Measurements from ENCODE around the gene RBM25.

RBM25 gene

GRCh38 chr14:73140811-73141323 is 82.5 kb downstream of the RBM25 start:
- Histone ChIP-seq H2BK120ac (ENCODE audit: low read depth, low read length) (no peak overlapping the region), H2AK5ac (ENCODE audit: low read length) (no peak overlapping the region), H3K56ac (ENCODE audit: low read length) (no peak overlapping the region), H3K79me1 (ENCODE audit: low read length) (peaks cover 17% of the 10 kb centered on the region), H2BK5ac (ENCODE audit: low read length) (no peak overlapping the region), H3K23ac (ENCODE audit: low read length) (no peak overlapping the region), H3K27me3 (ENCODE audit: insufficient read depth, low read length, poor library complexity) (no peaks in the 10 kb centered on the region), H3K9ac (ENCODE audit: low read length) (no peak overlapping the region), H3K36me3 (ENCODE audit: control insufficient read depth, insufficient read depth, low read length) (no peaks in the 10 kb centered on the region), H2BK15ac (replicated peaks; ENCODE audit: low read depth) (no peak overlapping the region), H3K79me2 (ENCODE audit: control insufficient read depth, insufficient read depth, low read length) (peaks cover 14% of the 10 kb centered on the region), H4K8ac (ENCODE audit: low read depth, low read length) (no peak overlapping the region), H3K4me3 (ENCODE audit: low read length) (no peak overlapping the region), H3K18ac (ENCODE audit: low read length) (no peak overlapping the region), H3K27ac (ENCODE audit: low read depth, low read length) (no peak overlapping the region), H3K4me2 (ENCODE audit: low read length) (no peak overlapping the region), H3K4me1 (ENCODE audit: control insufficient read depth, low read depth, low read length) (peaks cover 2% of the 10 kb centered on the region), H4K5ac (ENCODE audit: low read length) (no peak overlapping the region), H3K4ac (ENCODE audit: low read depth, low read length) (no peak overlapping the region)
- no CpG with 5 or more reads among the region's 1 CpG for WGBS (ENCODE audit: extremely low coverage, insufficient coverage, low lambda C conversion rate)
- no peak for DNase-seq

DNA sequence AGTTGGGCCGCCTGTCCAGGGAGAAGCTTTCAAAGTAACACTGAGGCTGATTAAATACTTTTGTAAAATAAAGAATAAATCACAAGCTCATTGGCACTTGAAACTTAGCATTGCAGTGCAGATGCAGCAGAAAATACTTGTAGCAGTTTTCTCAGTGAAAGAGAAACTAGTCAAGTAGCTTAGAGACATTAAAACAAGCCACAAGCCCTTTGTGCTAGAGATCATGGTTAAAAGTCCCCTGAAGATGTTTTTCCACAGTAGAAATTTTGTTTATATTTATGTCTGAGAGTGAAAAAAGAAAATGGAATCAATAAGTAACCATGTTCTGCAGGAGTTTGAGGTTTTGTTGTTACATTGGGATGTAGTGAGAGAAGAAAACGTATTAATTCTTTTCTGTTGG is 83.9 kb downstream of the RBM25 start:
- Histone ChIP-seq H3K4me2 (ENCODE audit: low read length) (no peak overlapping the region), H3K9ac (ENCODE audit: low read length) (no peak overlapping the region), H3K4me3 (ENCODE audit: low read length) (no peak overlapping the region), H3K4me1 (ENCODE audit: control insufficient read depth, low read depth, low read length) (peaks cover 2% of the 10 kb centered on the region), H2AK5ac (ENCODE audit: low read length) (no peak overlapping the region), H3K79me2 (ENCODE audit: control insufficient read depth, insufficient read depth, low read length) (peaks cover 10% of the 10 kb centered on the region), H2BK120ac (ENCODE audit: low read depth, low read length) (no peak overlapping the region), H3K36me3 (ENCODE audit: control insufficient read depth, insufficient read depth, low read length) (no peaks in the 10 kb centered on the region), H3K27me3 (ENCODE audit: insufficient read depth, low read length, poor library complexity) (no peaks in the 10 kb centered on the region), H3K79me1 (ENCODE audit: low read length) (peaks cover 13% of the 10 kb centered on the region), H3K56ac (ENCODE audit: low read length) (no peak overlapping the region), H3K23ac (ENCODE audit: low read length) (no peak overlapping the region), H2BK15ac (replicated peaks; ENCODE audit: low read depth) (no peak overlapping the region), H3K18ac (ENCODE audit: low read length) (no peak overlapping the region), H4K8ac (ENCODE audit: low read depth, low read length) (no peak overlapping the region), H3K27ac (ENCODE audit: low read depth, low read length) (no peak overlapping the region), H2BK5ac (ENCODE audit: low read length) (no peak overlapping the region), H4K5ac (ENCODE audit: low read length) (no peak overlapping the region), H3K4ac (ENCODE audit: low read depth, low read length) (no peak overlapping the region)
- no peak for DNase-seq
- no CpG with 5 or more reads among the region's 2 CpGs for WGBS (ENCODE audit: extremely low coverage, insufficient coverage, low lambda C conversion rate)

- H3K79me2 ChIP-seq (ENCODE audit: control insufficient read depth, insufficient read depth, low read length), result peaks cover 6% of the 10 kb centered on the region
- H4K5ac ChIP-seq (ENCODE audit: low read length), result no peak overlapping the region
- H2AK5ac ChIP-seq (ENCODE audit: low read length), result no peak overlapping the region
- no peak for DNase-seq
- H3K36me3 ChIP-seq (ENCODE audit: control insufficient read depth, insufficient read depth, low read length), result no peaks in the 10 kb centered on the region
- no peak overlapping the region for H3K4me3 ChIP-seq (ENCODE audit: low read length)
- no peak overlapping the region for H2BK15ac ChIP-seq (replicated peaks; ENCODE audit: low read depth)
- H3K79me1 ChIP-seq (ENCODE audit: low read length), result peaks cover 11% of the 10 kb centered on the region
- peak overlapping the region; percentile 44 for H3K27ac ChIP-seq (ENCODE audit: low read depth, low read length)
- WGBS (ENCODE audit: extremely low coverage, insufficient coverage, low lambda C conversion rate), result no CpG with 5 or more reads among the region's 5 CpGs
- no peak overlapping the region for H2BK120ac ChIP-seq (ENCODE audit: low read depth, low read length)
- no peak overlapping the region for H2BK5ac ChIP-seq (ENCODE audit: low read length)
- H3K4ac ChIP-seq (ENCODE audit: low read depth, low read length), result no peak overlapping the region
- no peaks in the 10 kb centered on the region for H3K4me1 ChIP-seq (ENCODE audit: control insufficient read depth, low read depth, low read length)
- peak overlapping the region; percentile 8 for H3K56ac ChIP-seq (ENCODE audit: low read length)
- H3K9ac ChIP-seq (ENCODE audit: low read length), result no peak overlapping the region
- no peak overlapping the region for H3K4me2 ChIP-seq (ENCODE audit: low read length)
- no peak overlapping the region for H4K8ac ChIP-seq (ENCODE audit: low read depth, low read length)
- H3K27me3 ChIP-seq (ENCODE audit: insufficient read depth, low read length, poor library complexity), result no peaks in the 10 kb centered on the region
- no peak overlapping the region for H3K18ac ChIP-seq (ENCODE audit: low read length)
- peak overlapping the region; percentile 45 for H3K23ac ChIP-seq (ENCODE audit: low read length)
Measured at GRCh38 chr14:73143003-73143402, 84.7 kb downstream of the RBM25 start.

- Histone ChIP-seq H3K27ac (ENCODE audit: low read depth, low read length) (no peak overlapping the region), H2BK120ac (ENCODE audit: low read depth, low read length) (no peak overlapping the region), H3K27me3 (ENCODE audit: insufficient read depth, low read length, poor library complexity) (no peaks in the 10 kb centered on the region), H3K56ac (ENCODE audit: low read length) (no peak overlapping the region), H2AK5ac (ENCODE audit: low read length) (no peak overlapping the region), H3K4me3 (ENCODE audit: low read length) (no peak overlapping the region), H3K4me1 (ENCODE audit: control insufficient read depth, low read depth, low read length) (no peaks in the 10 kb centered on the region), H3K79me1 (ENCODE audit: low read length) (peaks cover 11% of the 10 kb centered on the region), H3K18ac (ENCODE audit: low read length) (no peak overlapping the region), H3K36me3 (ENCODE audit: control insufficient read depth, insufficient read depth, low read length) (no peaks in the 10 kb centered on the region), H2BK5ac (ENCODE audit: low read length) (no peak overlapping the region), H4K8ac (ENCODE audit: low read depth, low read length) (no peak overlapping the region), H3K4me2 (ENCODE audit: low read length) (no peak overlapping the region), H3K79me2 (ENCODE audit: control insufficient read depth, insufficient read depth, low read length) (peaks cover 6% of the 10 kb centered on the region), H3K23ac (ENCODE audit: low read length) (no peak overlapping the region), H3K9ac (ENCODE audit: low read length) (no peak overlapping the region), H3K4ac (ENCODE audit: low read depth, low read length) (no peak overlapping the region), H2BK15ac (replicated peaks; ENCODE audit: low read depth) (no peak overlapping the region), H4K5ac (ENCODE audit: low read length) (no peak overlapping the region)
- no peak for DNase-seq
- WGBS (ENCODE audit: extremely low coverage, insufficient coverage, low lambda C conversion rate), result no CpG with 5 or more reads among the region's 3 CpGs
Measured at GRCh38 chr14:73143617-73144016, 85.3 kb downstream of the RBM25 start.

- no peak overlapping the region for H3K56ac ChIP-seq (ENCODE audit: low read length)
- no peaks in the 10 kb centered on the region for H3K27me3 ChIP-seq (ENCODE audit: insufficient read depth, low read length, poor library complexity)
- H3K4ac ChIP-seq (ENCODE audit: low read depth, low read length), result no peak overlapping the region
- no CpG with 5 or more reads among the region's 3 CpGs for WGBS (ENCODE audit: extremely low coverage, insufficient coverage, low lambda C conversion rate)
- H3K79me2 ChIP-seq (ENCODE audit: control insufficient read depth, insufficient read depth, low read length), result peaks cover 6% of the 10 kb centered on the region
- H3K79me1 ChIP-seq (ENCODE audit: low read length), result peaks cover 11% of the 10 kb centered on the region
- H3K4me3 ChIP-seq (ENCODE audit: low read length), result no peak overlapping the region
- H2BK5ac ChIP-seq (ENCODE audit: low read length), result no peak overlapping the region
- H3K23ac ChIP-seq (ENCODE audit: low read length), result no peak overlapping the region
- no peaks in the 10 kb centered on the region for H3K4me1 ChIP-seq (ENCODE audit: control insufficient read depth, low read depth, low read length)
- no peak overlapping the region for H2AK5ac ChIP-seq (ENCODE audit: low read length)
- DNase-seq, result no peak
- no peak overlapping the region for H3K27ac ChIP-seq (ENCODE audit: low read depth, low read length)
- no peak overlapping the region for H4K5ac ChIP-seq (ENCODE audit: low read length)
- no peak overlapping the region for H2BK15ac ChIP-seq (replicated peaks; ENCODE audit: low read depth)
- no peak overlapping the region for H3K4me2 ChIP-seq (ENCODE audit: low read length)
- H3K36me3 ChIP-seq (ENCODE audit: control insufficient read depth, insufficient read depth, low read length), result no peaks in the 10 kb centered on the region
- H2BK120ac ChIP-seq (ENCODE audit: low read depth, low read length), result no peak overlapping the region
- H3K9ac ChIP-seq (ENCODE audit: low read length), result no peak overlapping the region
- no peak overlapping the region for H4K8ac ChIP-seq (ENCODE audit: low read depth, low read length)
- H3K18ac ChIP-seq (ENCODE audit: low read length), result no peak overlapping the region
Measured at GRCh38 chr14:73145371-73145770, 87.0 kb downstream of the RBM25 start.

DNA sequence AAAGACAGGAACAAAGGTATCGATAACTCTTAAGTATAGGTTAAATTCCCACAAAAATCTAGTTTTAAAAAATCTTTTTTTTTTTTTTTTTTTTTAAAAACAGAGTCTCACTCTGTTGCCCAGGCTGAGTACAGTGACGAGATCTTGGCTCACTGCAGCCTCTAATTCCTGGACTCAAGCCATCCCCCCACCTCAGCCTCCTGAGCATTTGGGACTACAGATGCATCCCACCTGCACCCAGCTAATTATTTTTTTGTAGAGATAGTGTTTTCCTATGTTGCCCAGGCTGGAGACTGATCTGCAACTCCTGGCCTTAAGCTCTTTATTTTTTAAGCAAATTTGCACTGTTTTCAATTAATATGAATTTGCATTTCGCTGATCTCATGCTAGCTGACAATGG is 87.8 kb downstream of the RBM25 start:
- Histone ChIP-seq H2BK120ac (ENCODE audit: low read depth, low read length) (no peak overlapping the region), H3K23ac (ENCODE audit: low read length) (no peak overlapping the region), H3K4ac (ENCODE audit: low read depth, low read length) (no peak overlapping the region), H3K9ac (ENCODE audit: low read length) (no peak overlapping the region), H2BK15ac (replicated peaks; ENCODE audit: low read depth) (no peak overlapping the region), H4K8ac (ENCODE audit: low read depth, low read length) (no peak overlapping the region), H2AK5ac (ENCODE audit: low read length) (no peak overlapping the region), H3K4me3 (ENCODE audit: low read length) (no peak overlapping the region), H3K36me3 (ENCODE audit: control insufficient read depth, insufficient read depth, low read length) (no peaks in the 10 kb centered on the region), H4K5ac (ENCODE audit: low read length) (no peak overlapping the region), H3K27me3 (ENCODE audit: insufficient read depth, low read length, poor library complexity) (no peaks in the 10 kb centered on the region), H3K79me1 (ENCODE audit: low read length) (peaks cover 6% of the 10 kb centered on the region), H3K18ac (ENCODE audit: low read length) (no peak overlapping the region), H3K4me2 (ENCODE audit: low read length) (no peak overlapping the region), H2BK5ac (ENCODE audit: low read length) (no peak overlapping the region), H3K27ac (ENCODE audit: low read depth, low read length) (no peak overlapping the region), H3K79me2 (ENCODE audit: control insufficient read depth, insufficient read depth, low read length) (peaks cover 2% of the 10 kb centered on the region), H3K56ac (ENCODE audit: low read length) (no peak overlapping the region), H3K4me1 (ENCODE audit: control insufficient read depth, low read depth, low read length) (no peaks in the 10 kb centered on the region)
- WGBS (ENCODE audit: extremely low coverage, insufficient coverage, low lambda C conversion rate), result no CpG with 5 or more reads among the region's 3 CpGs
- no peak for DNase-seq
